HepG2 (cell line): ENCODE measurements around the gene MAP2K3. TPM values are rescaled to one million over a fixed set of nuclear protein-coding genes. Genes with fewer than 3 reads are reported as not detected.

Experiments used
- BRCA1 ChIP-seq: sonication (generic); formaldehyde crosslinking; IDR thresholded peaks from 2 replicates; pipeline ENCODE4 v1.4.0; 2020; ENCODE audit warnings: missing genetic modification reagents
- CBFB ChIP-seq: sonication (generic); formaldehyde crosslinking; IDR thresholded peaks from 2 replicates; pipeline ENCODE4 v1.4.0; 2020; ENCODE audit warnings: missing genetic modification reagents
- DNMT3B ChIP-seq: conservative IDR thresholded peaks from 2 replicates; pipeline ENCODE4 v1.6.1; 2016; ENCODE audit warnings: missing biosample characterization, control low read depth
- EEA1 ChIP-seq: sonication (generic); formaldehyde crosslinking; IDR thresholded peaks from 2 replicates; pipeline ENCODE4 v1.5.1; 2020; ENCODE audit warnings: mild to moderate bottlenecking, missing genetic modification reagents, borderline replicate concordance
- ISL2 ChIP-seq: sonication (generic); formaldehyde crosslinking; IDR thresholded peaks from 2 replicates; pipeline ENCODE4 v1.5.0; 2020; ENCODE audit warnings: missing genetic modification reagents
- KLF13 ChIP-seq: sonication (generic); formaldehyde crosslinking; IDR thresholded peaks from 2 replicates; pipeline ENCODE4 v1.4.0; 2020; ENCODE audit warnings: mild to moderate bottlenecking, missing genetic modification reagents
- KLF9 ChIP-seq: IDR thresholded peaks from 2 replicates; pipeline ENCODE4 v1.6.1; 2016; ENCODE audit warnings: low read depth
- MTA1 ChIP-seq: sonication (generic); formaldehyde crosslinking; IDR thresholded peaks from 2 replicates; pipeline ENCODE4 v1.4.0; 2020; ENCODE audit warnings: missing genetic modification reagents, mild to moderate bottlenecking, borderline replicate concordance
- POGZ ChIP-seq: sonication (generic); formaldehyde crosslinking; IDR thresholded peaks from 2 replicates; pipeline ENCODE4 v1.4.0; 2020; ENCODE audit warnings: mild to moderate bottlenecking, missing genetic modification reagents
- RFX5 ChIP-seq: IDR thresholded peaks from 2 replicates; pipeline ENCODE4 v1.6.1; 2011; ENCODE audit warnings: low read depth, low read length, improper control_type of control experiment
- SKI ChIP-seq: fragments of 450-650 bp; IDR thresholded peaks from one replicate; pipeline ENCODE4 v1.6.1; 2018; ENCODE audit warnings: mild to moderate bottlenecking; ENCODE audit not compliant: partially characterized antibody
- SP140L ChIP-seq: sonication (generic); formaldehyde crosslinking; IDR thresholded peaks from 2 replicates; pipeline ENCODE4 v1.4.0; 2020; ENCODE audit warnings: missing genetic modification reagents, borderline replicate concordance
- SP2 ChIP-seq: sonication (generic); formaldehyde crosslinking; IDR thresholded peaks from 2 replicates; pipeline ENCODE4 v1.5.1; 2020; ENCODE audit warnings: mild to moderate bottlenecking, missing genetic modification reagents
- THYN1 ChIP-seq: sonication (generic); formaldehyde crosslinking; IDR thresholded peaks from 2 replicates; pipeline ENCODE4 v1.8.1; 2023; ENCODE audit warnings: low read depth, mild to moderate bottlenecking, moderate library complexity, missing genetic modification reagents, borderline replicate concordance
- TOE1 ChIP-seq: sonication (generic); formaldehyde crosslinking; IDR thresholded peaks from 2 replicates; pipeline ENCODE4 v1.4.0; 2020; ENCODE audit warnings: mild to moderate bottlenecking, missing genetic modification reagents
- ZEB1 ChIP-seq: IDR thresholded peaks from 2 replicates; pipeline ENCODE4 v1.6.1; 2012; ENCODE audit warnings: mild to moderate bottlenecking, low read depth, inconsistent platforms; ENCODE audit not compliant: insufficient replicate concordance
- ZFP90 ChIP-seq: sonication (generic); formaldehyde crosslinking; IDR thresholded peaks from 2 replicates; pipeline ENCODE4 v1.8.0; 2022; ENCODE audit warnings: missing genetic modification reagents, mild to moderate bottlenecking, inconsistent platforms, borderline replicate concordance
- ZKSCAN1 ChIP-seq: fragments of 150-350 bp; IDR thresholded peaks from 2 replicates; pipeline ENCODE4 v1.6.1; 2014; ENCODE audit warnings: low read length
- ZNF703 ChIP-seq: sonication (generic); formaldehyde crosslinking; IDR thresholded peaks from 2 replicates; pipeline ENCODE4 v1.5.1; 2020; ENCODE audit warnings: missing genetic modification reagents, mild to moderate bottlenecking, moderate library complexity, borderline replicate concordance
- ZNF746 ChIP-seq: sonication (generic); formaldehyde crosslinking; IDR thresholded peaks from 2 replicates; pipeline ENCODE4 v1.8.0; 2022; ENCODE audit warnings: mild to moderate bottlenecking, missing genetic modification reagents
- ZNF749 ChIP-seq: sonication (generic); formaldehyde crosslinking; IDR thresholded peaks from 2 replicates; pipeline ENCODE4 v1.8.0; 2022; ENCODE audit warnings: mild to moderate bottlenecking, missing genetic modification reagents, moderate library complexity, borderline replicate concordance
- polyA plus RNA-seq, 8 experiments: library from polyadenylated mRNA; depleted of rRNA in 3 of 8; stranded (reverse) in 7 of 8; unstranded in 1 of 8; fragments of >200 nt; fragmentation: Illumina TruSeq in 4 of 8; extraction: Trizol in 4 of 8; gene quantifications; 2 replicates each; pipeline versions ENCODE4 v1.2.1 to v1.2.3, GENCODE V29; 2011 to 2016; ENCODE audit warnings: low read depth in 4 of 8, missing spikeins in 1 of 8, mixed read lengths in 1 of 8; ENCODE audit not compliant: insufficient read depth in 1 of 8
- total RNA-seq, 5 experiments: library from RNA; depleted of rRNA; stranded (reverse); fragments of >200 nt; fragmentation: Illumina TruSeq; extraction: Trizol; gene quantifications; 2 replicates each; pipeline ENCODE4 v1.2.3, GENCODE V29; 2016; ENCODE audit warnings: low read depth in 1 of 5
- TF ChIP-seq, protein P1 (sequence below): IDR thresholded peaks from 2 replicates; pipeline ENCODE4 v1.6.1; 2018; ENCODE audit warnings: missing genetic modification reagents, mild to moderate bottlenecking, missing compliant biosample characterization
- TF ChIP-seq, protein P2 (sequence below): sonication (generic); formaldehyde crosslinking; IDR thresholded peaks from 2 replicates; pipeline ENCODE4 v1.9.0; 2022; ENCODE audit warnings: missing genetic modification reagents, mild to moderate bottlenecking, borderline replicate concordance
- TF ChIP-seq, protein P3 (sequence below): IDR thresholded peaks from 2 replicates; pipeline ENCODE4 v1.6.1; 2016; ENCODE audit warnings: control low read depth
- TF ChIP-seq, protein P4 (sequence below): sonication (generic); formaldehyde crosslinking; IDR thresholded peaks from 2 replicates; pipeline ENCODE4 v1.5.0; 2020; ENCODE audit warnings: missing genetic modification reagents

The MAP2K3 gene
- total and polyA plus RNA-seq, 2 of the 13 experiments (the other 11 are each of a cell fraction or from before 2014, with no cell fraction given), result 20.5 to 27.4 TPM

DNA sequence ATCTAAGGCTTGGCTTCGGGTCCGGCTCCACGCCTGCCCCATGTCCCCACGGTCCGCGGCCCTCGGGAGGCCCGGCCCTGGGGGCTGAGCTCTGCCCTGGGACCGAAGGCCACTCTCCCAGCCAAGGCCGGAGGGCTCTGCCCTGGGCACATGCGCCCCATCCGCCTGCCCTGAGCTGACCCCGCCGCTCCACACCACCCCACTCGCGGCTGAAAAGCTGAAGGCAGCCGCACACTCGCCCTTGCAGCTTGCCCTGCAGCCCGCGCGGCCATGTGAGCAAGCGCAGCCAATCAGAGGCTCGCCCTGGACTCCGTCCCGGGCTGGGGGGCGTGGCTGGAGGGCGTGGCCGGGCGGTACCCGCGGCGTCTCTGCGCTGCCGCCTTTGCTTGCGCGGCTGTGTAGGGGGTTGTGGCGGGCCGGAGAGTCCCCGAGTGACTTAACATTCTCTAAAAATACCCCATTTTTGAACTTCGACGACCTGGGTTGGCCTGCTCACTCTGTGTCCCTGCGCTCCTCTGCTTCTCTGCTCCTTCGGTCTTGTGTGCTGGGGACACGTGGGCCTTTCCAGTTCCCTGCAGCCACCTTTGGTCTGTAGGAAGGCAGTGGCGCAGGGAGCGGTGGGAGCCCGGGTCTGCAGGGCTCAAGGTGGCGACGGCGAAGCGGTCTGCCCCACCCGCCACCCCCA lies 8.8 kb upstream of the MAP2K3 start (continued):
- TF ChIP-seq, protein P1, sequence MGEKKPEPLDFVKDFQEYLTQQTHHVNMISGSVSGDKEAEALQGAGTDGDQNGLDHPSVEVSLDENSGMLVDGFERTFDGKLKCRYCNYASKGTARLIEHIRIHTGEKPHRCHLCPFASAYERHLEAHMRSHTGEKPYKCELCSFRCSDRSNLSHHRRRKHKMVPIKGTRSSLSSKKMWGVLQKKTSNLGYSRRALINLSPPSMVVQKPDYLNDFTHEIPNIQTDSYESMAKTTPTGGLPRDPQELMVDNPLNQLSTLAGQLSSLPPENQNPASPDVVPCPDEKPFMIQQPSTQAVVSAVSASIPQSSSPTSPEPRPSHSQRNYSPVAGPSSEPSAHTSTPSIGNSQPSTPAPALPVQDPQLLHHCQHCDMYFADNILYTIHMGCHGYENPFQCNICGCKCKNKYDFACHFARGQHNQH (CRISPR knock-in tag), result no peak
- no peak for TF ChIP-seq TOE1
- TF ChIP-seq, protein P2, sequence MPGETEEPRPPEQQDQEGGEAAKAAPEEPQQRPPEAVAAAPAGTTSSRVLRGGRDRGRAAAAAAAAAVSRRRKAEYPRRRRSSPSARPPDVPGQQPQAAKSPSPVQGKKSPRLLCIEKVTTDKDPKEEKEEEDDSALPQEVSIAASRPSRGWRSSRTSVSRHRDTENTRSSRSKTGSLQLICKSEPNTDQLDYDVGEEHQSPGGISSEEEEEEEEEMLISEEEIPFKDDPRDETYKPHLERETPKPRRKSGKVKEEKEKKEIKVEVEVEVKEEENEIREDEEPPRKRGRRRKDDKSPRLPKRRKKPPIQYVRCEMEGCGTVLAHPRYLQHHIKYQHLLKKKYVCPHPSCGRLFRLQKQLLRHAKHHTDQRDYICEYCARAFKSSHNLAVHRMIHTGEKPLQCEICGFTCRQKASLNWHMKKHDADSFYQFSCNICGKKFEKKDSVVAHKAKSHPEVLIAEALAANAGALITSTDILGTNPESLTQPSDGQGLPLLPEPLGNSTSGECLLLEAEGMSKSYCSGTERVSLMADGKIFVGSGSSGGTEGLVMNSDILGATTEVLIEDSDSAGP (CRISPR knock-in tag), result peak; percentile 84; the same call in 1 of the 2 replicates
- TF ChIP-seq ISL2 (CRISPR knock-in tag), result peak; percentile 20; the same call in 1 of the 2 replicates
- no peak for TF ChIP-seq THYN1 (CRISPR knock-in tag)
- TF ChIP-seq ZNF746, result no peak
- TF ChIP-seq MTA1, result peak; percentile 64; the same call in 1 of the 2 replicates
- TF ChIP-seq, protein P3, sequence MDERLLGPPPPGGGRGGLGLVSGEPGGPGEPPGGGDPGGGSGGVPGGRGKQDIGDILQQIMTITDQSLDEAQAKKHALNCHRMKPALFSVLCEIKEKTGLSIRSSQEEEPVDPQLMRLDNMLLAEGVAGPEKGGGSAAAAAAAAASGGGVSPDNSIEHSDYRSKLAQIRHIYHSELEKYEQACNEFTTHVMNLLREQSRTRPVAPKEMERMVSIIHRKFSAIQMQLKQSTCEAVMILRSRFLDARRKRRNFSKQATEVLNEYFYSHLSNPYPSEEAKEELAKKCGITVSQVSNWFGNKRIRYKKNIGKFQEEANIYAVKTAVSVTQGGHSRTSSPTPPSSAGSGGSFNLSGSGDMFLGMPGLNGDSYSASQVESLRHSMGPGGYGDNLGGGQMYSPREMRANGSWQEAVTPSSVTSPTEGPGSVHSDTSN (CRISPR knock-in tag), result no peak
- no peak for TF ChIP-seq DNMT3B (CRISPR knock-in tag)
- peak; percentile 49; the same call in 1 of the 2 replicates for TF ChIP-seq SP2 (CRISPR knock-in tag)
- no peak for TF ChIP-seq ZEB1
- peak; percentile 7 for TF ChIP-seq SKI
- no peak for TF ChIP-seq ZKSCAN1
- no peak for TF ChIP-seq BRCA1 (CRISPR knock-in tag)
- peak; percentile 47; the same call in 1 of the 2 replicates for TF ChIP-seq ZNF703 (CRISPR knock-in tag)
- 0 out of 2 replicates have a peak, but pooled peaks have one; percentile 39 for TF ChIP-seq CBFB (CRISPR knock-in tag)
- peak; percentile 75; the same call in 1 of the 2 replicates for TF ChIP-seq EEA1
- 0 out of 2 replicates have a peak, but pooled peaks have one; percentile 24 for TF ChIP-seq POGZ (CRISPR knock-in tag)
- no peak for TF ChIP-seq ZNF749 (CRISPR knock-in tag)
- TF ChIP-seq SP140L, result no peak
- TF ChIP-seq KLF9, result 0 out of 2 replicates have a peak, but pooled peaks have one; percentile 71
- 0 out of 2 replicates have a peak, but pooled peaks have one; percentile 33 for TF ChIP-seq KLF13 (CRISPR knock-in tag)
- peak; percentile 80; the same call in 1 of the 2 replicates for TF ChIP-seq ZFP90 (CRISPR knock-in tag)
- TF ChIP-seq, protein P4, sequence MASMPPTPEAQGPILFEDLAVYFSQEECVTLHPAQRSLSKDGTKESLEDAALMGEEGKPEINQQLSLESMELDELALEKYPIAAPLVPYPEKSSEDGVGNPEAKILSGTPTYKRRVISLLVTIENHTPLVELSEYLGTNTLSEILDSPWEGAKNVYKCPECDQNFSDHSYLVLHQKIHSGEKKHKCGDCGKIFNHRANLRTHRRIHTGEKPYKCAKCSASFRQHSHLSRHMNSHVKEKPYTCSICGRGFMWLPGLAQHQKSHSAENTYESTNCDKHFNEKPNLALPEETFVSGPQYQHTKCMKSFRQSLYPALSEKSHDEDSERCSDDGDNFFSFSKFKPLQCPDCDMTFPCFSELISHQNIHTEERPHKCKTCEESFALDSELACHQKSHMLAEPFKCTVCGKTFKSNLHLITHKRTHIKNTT (CRISPR knock-in tag), result no peak
- no peak for TF ChIP-seq RFX5
